Measurements from ENCODE around the gene CTXND1.
"Not testable (repeated sequence)": the region's sequence is repeated elsewhere in the genome, so short reads cannot be mapped to it uniquely, and the experiment has no call there.

The CTXND1 gene

DNA sequence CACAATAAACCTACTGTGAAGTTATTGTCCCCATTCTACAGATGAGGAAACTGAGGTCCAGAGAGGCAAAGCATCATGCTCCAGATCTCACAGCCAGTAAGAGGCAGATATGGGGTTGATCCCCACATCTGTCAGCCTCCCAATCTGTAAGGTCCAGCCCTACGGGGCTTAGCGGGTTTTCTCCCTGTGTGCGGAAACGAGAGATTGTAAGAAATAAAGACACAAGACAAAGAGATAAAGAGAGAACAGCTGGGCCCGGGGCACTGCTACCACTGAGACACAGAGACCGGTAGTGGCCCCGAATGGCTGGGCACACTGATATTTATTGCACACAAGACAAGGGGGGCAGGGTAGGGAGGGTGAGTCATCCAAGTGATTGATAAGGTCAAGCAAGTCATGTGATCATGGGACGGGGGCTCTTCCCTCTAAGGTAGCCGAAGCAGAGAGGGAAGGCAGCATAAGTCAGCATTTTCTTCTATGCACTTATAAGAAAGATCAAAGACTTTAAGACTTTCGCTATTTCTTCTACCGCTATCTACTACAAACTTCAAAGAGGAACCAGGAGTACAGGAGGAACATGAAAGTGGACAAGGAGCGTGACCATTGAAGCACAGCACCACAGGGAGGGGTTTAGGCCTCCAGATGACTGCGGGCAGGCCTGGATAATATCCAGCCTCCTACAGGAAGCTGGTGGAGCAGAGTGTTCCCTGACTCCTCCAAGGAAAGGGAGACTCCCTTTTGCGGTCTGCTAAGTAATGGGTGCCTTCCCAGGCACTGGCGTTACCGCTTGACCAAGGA, 96.4 kb downstream of the CTXND1 start:
- not testable (repeated sequence) for H3K36me3 ChIP-seq (ENCODE audit: control insufficient read depth in 2 of 2, insufficient read depth in 2 of 2, low read length in 2 of 2); H3K9me3 ChIP-seq (ENCODE audit: control insufficient read depth in 2 of 2, low read length in 2 of 2); H3K4me1 ChIP-seq (ENCODE audit: control insufficient read depth in 2 of 2, insufficient read depth in 2 of 2, low read length in 2 of 2); H3K4me3 ChIP-seq (ENCODE audit: low read length in 2 of 2); H3K27me3 ChIP-seq (ENCODE audit: control insufficient read depth in 2 of 2, insufficient read depth in 2 of 2, low read length in 2 of 2); H3K9ac ChIP-seq (ENCODE audit: low read depth in 1 of 2, low read length in 2 of 2); H3K27ac ChIP-seq (ENCODE audit: low read depth in 2 of 2, low read length in 2 of 2)

DNA sequence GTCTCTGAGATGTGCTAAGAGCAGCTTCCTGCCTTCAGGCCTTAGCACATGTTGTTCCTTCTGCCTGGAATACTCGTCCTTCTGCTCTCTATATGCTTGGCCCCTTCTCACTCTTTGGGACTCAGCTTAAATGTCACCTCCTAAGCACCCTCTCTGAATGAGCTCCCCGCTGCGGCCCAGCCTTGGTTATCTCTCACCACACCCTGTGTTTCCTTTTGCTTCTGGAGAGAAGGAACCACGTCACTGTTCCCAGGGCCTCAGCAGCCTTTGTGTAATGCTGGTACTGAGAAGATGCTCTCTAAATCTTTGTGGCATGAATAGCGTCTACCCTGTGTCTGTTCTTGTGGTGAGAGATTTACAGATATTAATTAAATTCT, 97.0 kb downstream of the CTXND1 start:
- H3K9ac ChIP-seq (ENCODE audit: low read depth in 1 of 2, low read length in 2 of 2) = no peak overlapping the region
- peaks cover 6 to 9% of the 10 kb centered on the region in 2 donors for H3K4me1 ChIP-seq (ENCODE audit: control insufficient read depth in 2 of 2, insufficient read depth in 2 of 2, low read length in 2 of 2)
- no peaks in the 10 kb centered on the region for H3K27me3 ChIP-seq (ENCODE audit: control insufficient read depth in 2 of 2, insufficient read depth in 2 of 2, low read length in 2 of 2)
- no peaks in the 10 kb centered on the region for H3K36me3 ChIP-seq (ENCODE audit: control insufficient read depth in 2 of 2, insufficient read depth in 2 of 2, low read length in 2 of 2)
- no peaks in the 10 kb centered on the region for H3K9me3 ChIP-seq (ENCODE audit: control insufficient read depth in 2 of 2, low read length in 2 of 2)
- H3K27ac ChIP-seq (ENCODE audit: low read depth in 2 of 2, low read length in 2 of 2) = no peak overlapping the region
- no peak overlapping the region for H3K4me3 ChIP-seq (ENCODE audit: low read length in 2 of 2)

- H3K9me3 ChIP-seq (ENCODE audit: control insufficient read depth in 2 of 2, low read length in 2 of 2) = no peaks in the 10 kb centered on the region
- no peaks in the 10 kb centered on the region for H3K27me3 ChIP-seq (ENCODE audit: control insufficient read depth in 2 of 2, insufficient read depth in 2 of 2, low read length in 2 of 2)
- no peak overlapping the region for H3K4me3 ChIP-seq (ENCODE audit: low read length in 2 of 2)
- no peaks in the 10 kb centered on the region for H3K36me3 ChIP-seq (ENCODE audit: control insufficient read depth in 2 of 2, insufficient read depth in 2 of 2, low read length in 2 of 2)
- no peak overlapping the region for H3K9ac ChIP-seq (ENCODE audit: low read depth in 1 of 2, low read length in 2 of 2)
- no peak overlapping the region for H3K27ac ChIP-seq (ENCODE audit: low read depth in 2 of 2, low read length in 2 of 2)
- peaks cover 6 to 9% of the 10 kb centered on the region in 2 donors for H3K4me1 ChIP-seq (ENCODE audit: control insufficient read depth in 2 of 2, insufficient read depth in 2 of 2, low read length in 2 of 2)
Measured at GRCh38 chr15:80154336-80154735, 97.7 kb downstream of the CTXND1 start.

DNA sequence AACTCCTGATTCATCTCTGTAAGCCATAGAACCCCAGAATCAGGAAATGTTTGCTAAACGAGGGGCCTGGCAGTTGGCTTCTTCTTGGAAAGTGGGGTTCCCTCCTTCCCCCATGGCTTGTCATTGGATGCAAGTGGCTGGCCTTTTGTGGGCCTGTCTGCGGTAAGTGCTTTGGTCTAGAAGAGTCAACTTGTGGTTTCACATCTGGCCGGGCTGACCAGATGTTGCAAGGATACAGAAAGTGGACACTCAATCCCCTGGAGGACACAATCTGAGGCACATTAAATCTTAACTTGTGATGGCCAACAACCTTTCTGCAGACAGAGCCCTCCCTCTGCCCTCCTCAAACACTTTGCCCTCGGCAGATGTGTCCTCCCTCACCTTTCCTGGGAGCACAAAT, 98.1 kb downstream of the CTXND1 start:
- Histone ChIP-seq H3K36me3 (ENCODE audit: control insufficient read depth in 2 of 2, insufficient read depth in 2 of 2, low read length in 2 of 2) (no peaks in the 10 kb centered on the region), H3K9ac (ENCODE audit: low read depth in 1 of 2, low read length in 2 of 2) (peak overlapping the region in 1 of 2 donors; percentile 69), H3K27ac (ENCODE audit: low read depth in 2 of 2, low read length in 2 of 2) (peak overlapping the region in 1 of 2 donors; percentile 77), H3K4me1 (ENCODE audit: control insufficient read depth in 2 of 2, insufficient read depth in 2 of 2, low read length in 2 of 2) (peaks cover 6 to 9% of the 10 kb centered on the region in 2 donors), H3K27me3 (ENCODE audit: control insufficient read depth in 2 of 2, insufficient read depth in 2 of 2, low read length in 2 of 2) (no peaks in the 10 kb centered on the region), H3K4me3 (ENCODE audit: low read length in 2 of 2) (peak overlapping the region; percentile 71 to 90), H3K9me3 (ENCODE audit: control insufficient read depth in 2 of 2, low read length in 2 of 2) (no peaks in the 10 kb centered on the region)

DNA sequence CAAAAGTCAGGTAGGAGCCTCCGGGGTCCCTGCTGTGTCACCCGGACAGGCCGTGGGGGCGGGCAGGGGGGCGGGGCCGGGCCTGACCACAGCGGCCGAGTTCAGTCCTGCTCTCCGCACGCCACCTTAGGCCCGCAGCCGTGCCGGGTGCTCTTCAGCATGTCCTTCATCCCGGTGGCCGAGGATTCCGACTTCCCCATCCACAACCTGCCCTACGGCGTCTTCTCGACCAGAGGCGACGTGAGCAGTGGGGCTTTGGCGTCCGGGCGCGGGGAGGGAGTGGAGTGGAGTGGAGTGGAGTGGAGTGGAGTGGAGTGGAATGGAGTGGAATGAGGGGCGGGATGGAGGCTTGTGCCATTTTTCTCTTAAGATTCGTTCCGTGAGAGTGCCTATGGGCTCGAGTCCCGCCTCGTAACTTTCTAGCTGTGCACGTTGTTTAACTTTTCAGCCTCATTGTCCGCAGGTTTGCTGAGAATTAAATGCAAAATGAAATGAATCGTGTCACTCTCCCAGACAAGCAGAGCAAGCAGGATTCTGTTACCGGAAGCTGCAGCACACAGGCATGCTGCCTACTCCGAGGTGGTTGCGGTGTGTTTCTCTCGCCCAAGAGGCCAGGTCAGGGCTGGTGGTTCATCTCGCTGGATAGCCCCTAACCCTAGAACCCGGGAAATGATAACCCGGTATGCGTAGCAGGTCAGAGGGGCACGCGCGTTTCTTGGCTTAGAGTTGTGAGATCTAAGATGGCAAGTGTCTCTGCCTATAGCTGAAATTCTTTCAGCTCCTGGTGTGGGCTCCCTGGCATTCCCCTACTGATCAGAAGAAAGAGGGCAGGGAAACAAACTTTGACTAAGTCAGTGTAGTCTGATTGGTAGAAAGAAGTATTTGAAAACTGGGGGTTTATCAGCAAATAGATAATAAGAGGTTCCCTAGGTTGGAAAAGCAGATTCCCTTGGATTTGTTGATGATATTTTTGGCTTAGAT, 98.8 kb downstream of the CTXND1 start, which contains the start of gene FAH:
Gene FAH, plus strand, starts transcription at position 104 of the 981 bp plus-strand sequence. Its CDS starts 56 bp downstream, at position 160.
- H3K9ac ChIP-seq (ENCODE audit: low read depth in 1 of 2, low read length in 2 of 2) = peak within 1 kb of the TSS; percentile 58 to 69
- peaks cover 6 to 9% of the 10 kb centered on the region in 2 donors for H3K4me1 ChIP-seq (ENCODE audit: control insufficient read depth in 2 of 2, insufficient read depth in 2 of 2, low read length in 2 of 2)
- no peaks in the 10 kb centered on the region for H3K36me3 ChIP-seq (ENCODE audit: control insufficient read depth in 2 of 2, insufficient read depth in 2 of 2, low read length in 2 of 2)

GRCh38 chr15:80152180-80152895, 99.7 kb downstream of the CTXND1 start:
- peaks cover 6 to 9% of the 10 kb centered on the region in 2 donors for H3K4me1 ChIP-seq (ENCODE audit: control insufficient read depth in 2 of 2, insufficient read depth in 2 of 2, low read length in 2 of 2)
- peak overlapping the region; percentile 11 to 77 for H3K27ac ChIP-seq (ENCODE audit: low read depth in 2 of 2, low read length in 2 of 2)
- H3K27me3 ChIP-seq (ENCODE audit: control insufficient read depth in 2 of 2, insufficient read depth in 2 of 2, low read length in 2 of 2) = no peaks in the 10 kb centered on the region
- peak overlapping the region; percentile 77 to 90 for H3K4me3 ChIP-seq (ENCODE audit: low read length in 2 of 2)
- H3K9me3 ChIP-seq (ENCODE audit: control insufficient read depth in 2 of 2, low read length in 2 of 2) = no peaks in the 10 kb centered on the region
- no peaks in the 10 kb centered on the region for H3K36me3 ChIP-seq (ENCODE audit: control insufficient read depth in 2 of 2, insufficient read depth in 2 of 2, low read length in 2 of 2)
- H3K9ac ChIP-seq (ENCODE audit: low read depth in 1 of 2, low read length in 2 of 2) = peak overlapping the region; percentile 58 to 69

More for the DNA sequence above, 98.8 kb downstream of the CTXND1 start, which contains the start of gene FAH:
- Histone ChIP-seq H3K27ac (ENCODE audit: low read depth in 2 of 2, low read length in 2 of 2) (peak within 1 kb of the TSS; percentile 66 to 77), H3K4me3 (ENCODE audit: low read length in 2 of 2) (peak within 1 kb of the TSS; percentile 77 to 90), H3K27me3 (ENCODE audit: control insufficient read depth in 2 of 2, insufficient read depth in 2 of 2, low read length in 2 of 2) (no peaks in the 10 kb centered on the region), H3K9me3 (ENCODE audit: control insufficient read depth in 2 of 2, low read length in 2 of 2) (no peaks in the 10 kb centered on the region)

- Histone ChIP-seq H3K9me3 (ENCODE audit: control insufficient read depth in 2 of 2, low read length in 2 of 2) (no peaks in the 10 kb centered on the region), H3K4me1 (ENCODE audit: control insufficient read depth in 2 of 2, insufficient read depth in 2 of 2, low read length in 2 of 2) (peaks cover 6 to 9% of the 10 kb centered on the region in 2 donors), H3K4me3 (ENCODE audit: low read length in 2 of 2) (peak overlapping the region in 1 of 2 donors; percentile 77), H3K36me3 (ENCODE audit: control insufficient read depth in 2 of 2, insufficient read depth in 2 of 2, low read length in 2 of 2) (no peaks in the 10 kb centered on the region), H3K9ac (ENCODE audit: low read depth in 1 of 2, low read length in 2 of 2) (no peak overlapping the region), H3K27me3 (ENCODE audit: control insufficient read depth in 2 of 2, insufficient read depth in 2 of 2, low read length in 2 of 2) (no peaks in the 10 kb centered on the region), H3K27ac (ENCODE audit: low read depth in 2 of 2, low read length in 2 of 2) (no peak overlapping the region)
Measured at GRCh38 chr15:80151576-80151975, 100.4 kb downstream of the CTXND1 start.

DNA sequence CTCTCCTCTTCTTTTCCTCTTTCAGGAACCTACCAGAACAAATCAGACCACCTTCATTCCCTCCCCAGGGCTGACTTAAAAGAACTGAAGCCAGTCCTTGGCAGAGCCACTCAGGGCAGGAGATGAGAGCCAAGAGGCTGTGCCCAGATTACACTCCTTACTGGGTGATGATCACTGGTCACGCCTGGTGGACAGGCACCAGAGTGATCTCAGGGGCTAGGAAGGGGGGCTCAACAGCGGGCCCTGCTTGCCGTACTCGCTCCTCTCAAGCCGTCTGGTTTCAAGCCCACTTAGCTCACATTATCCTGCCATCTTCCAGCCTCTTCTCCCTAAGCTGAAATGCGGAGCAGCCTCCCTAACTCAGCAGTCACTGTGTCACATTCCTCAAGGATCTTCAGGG, 100.9 kb downstream of the CTXND1 start:
- Histone ChIP-seq H3K27ac (ENCODE audit: low read depth in 2 of 2, low read length in 2 of 2) (no peak overlapping the region), H3K4me1 (ENCODE audit: control insufficient read depth in 2 of 2, insufficient read depth in 2 of 2, low read length in 2 of 2) (peaks cover 6 to 9% of the 10 kb centered on the region in 2 donors), H3K4me3 (ENCODE audit: low read length in 2 of 2) (no peak overlapping the region), H3K9me3 (ENCODE audit: control insufficient read depth in 2 of 2, low read length in 2 of 2) (no peaks in the 10 kb centered on the region), H3K9ac (ENCODE audit: low read depth in 1 of 2, low read length in 2 of 2) (no peak overlapping the region), H3K36me3 (ENCODE audit: control insufficient read depth in 2 of 2, insufficient read depth in 2 of 2, low read length in 2 of 2) (no peaks in the 10 kb centered on the region), H3K27me3 (ENCODE audit: control insufficient read depth in 2 of 2, insufficient read depth in 2 of 2, low read length in 2 of 2) (no peaks in the 10 kb centered on the region)

Measured in mucosa of rectum (tissue), 2 donors.